WTC11 (cell line): ENCODE results near the gene HACD2. TPM values are rescaled to one million over a fixed set of nuclear protein-coding genes. Genes with fewer than 3 reads are reported as not detected.

Experiments used
- ATAC-seq: fragments of 200-7000 bp; cut with Tn5 transposase; 2 replicates; pipeline ENCODE4 v1.10.0; 2021; ENCODE audit warnings: mild to moderate bottlenecking, moderate library complexity
- CTCF ChIA-PET: fragments of 300-600 bp; sonication (Branson Sonifier 250); formaldehyde crosslinking; loops from one replicate; lab custom pipeline; 2021; ENCODE audit warnings: antibody characterized with exemption; lab: Charles Lee
- POLR2A ChIA-PET: fragments of 350-600 bp; sonication (Branson Sonifier 250); formaldehyde crosslinking; loops from one replicate; lab custom pipeline; 2021; ENCODE audit warnings: antibody characterized with exemption; lab: Charles Lee
- DNase-seq: peaks from one replicate; pipeline ENCODE4 v3.0.0; 2021; ENCODE audit warnings: low spot score
- H3K27ac Mint-ChIP-seq: 2 replicates; pipeline ENCODE4 v1.8.0; 2021; ENCODE audit warnings: mixed read lengths
- H3K27me3 Mint-ChIP-seq: 2 replicates; pipeline ENCODE4 v1.8.0; 2021; ENCODE audit warnings: low read depth, mild to moderate bottlenecking, moderate library complexity, mixed read lengths
- H3K36me3 Mint-ChIP-seq: 2 replicates; pipeline ENCODE4 v1.8.0; 2021; ENCODE audit warnings: mixed read lengths
- H3K4me1 Mint-ChIP-seq: 2 replicates; pipeline ENCODE4 v1.8.0; 2022; ENCODE audit warnings: mixed read lengths
- H3K4me3 Mint-ChIP-seq: 2 replicates; pipeline ENCODE4 v1.8.0; 2021; ENCODE audit warnings: mild to moderate bottlenecking, moderate library complexity, mixed read lengths
- H3K9me3 Mint-ChIP-seq: 2 replicates; pipeline ENCODE4 v1.8.0; 2021; ENCODE audit warnings: mixed read lengths
- FOXJ3 ChIP-seq: sonication (generic); formaldehyde crosslinking; IDR thresholded peaks from 2 replicates; pipeline ENCODE4 v1.9.0; 2021; ENCODE audit warnings: missing genetic modification reagents, mild to moderate bottlenecking, borderline replicate concordance
- FOXP1 ChIP-seq: sonication (generic); formaldehyde crosslinking; IDR thresholded peaks from 2 replicates; pipeline ENCODE4 v1.8.0; 2022; ENCODE audit warnings: missing genetic modification reagents, mild to moderate bottlenecking, moderate library complexity, borderline replicate concordance
- GTF2I ChIP-seq: fragments of 250-450 bp; sonication (Bioruptor Pico); conservative IDR thresholded peaks from 2 replicates; pipeline ENCODE4 v1.4.0; 2021; ENCODE audit warnings: mild to moderate bottlenecking
- IRF2 ChIP-seq: sonication (generic); formaldehyde crosslinking; IDR thresholded peaks from 2 replicates; pipeline ENCODE4 v1.8.0; 2022; ENCODE audit warnings: low read depth, missing genetic modification reagents, borderline replicate concordance
- NFE2L1 ChIP-seq: sonication (generic); formaldehyde crosslinking; IDR thresholded peaks from 2 replicates; pipeline ENCODE4 v1.8.1; 2023; ENCODE audit warnings: missing genetic modification reagents
- RELA ChIP-seq: sonication (generic); formaldehyde crosslinking; IDR thresholded peaks from 2 replicates; pipeline ENCODE4 v1.8.1; 2022; ENCODE audit warnings: missing genetic modification reagents, mild to moderate bottlenecking, borderline replicate concordance
- SMAD4 ChIP-seq: sonication (generic); formaldehyde crosslinking; IDR thresholded peaks from 2 replicates; pipeline ENCODE4 v1.8.0; 2022; ENCODE audit warnings: mild to moderate bottlenecking, missing genetic modification reagents
- TP53 ChIP-seq: sonication (generic); formaldehyde crosslinking; IDR thresholded peaks from 2 replicates; pipeline ENCODE4 v1.8.1; 2023; ENCODE audit warnings: mild to moderate bottlenecking, missing genetic modification reagents
- ZNF138 ChIP-seq: sonication (generic); formaldehyde crosslinking; conservative IDR thresholded peaks from 2 replicates; pipeline ENCODE4 v1.8.1; 2022; ENCODE audit warnings: mild to moderate bottlenecking, moderate library complexity, missing genetic modification reagents
- ZNF317 ChIP-seq: sonication (generic); formaldehyde crosslinking; IDR thresholded peaks from 2 replicates; pipeline ENCODE4 v1.8.1; 2023; ENCODE audit warnings: low read depth, mild to moderate bottlenecking, moderate library complexity, missing genetic modification reagents, borderline replicate concordance
- ZNF396 ChIP-seq: fragments of 250-450 bp; sonication (Bioruptor Pico); IDR thresholded peaks from 2 replicates; pipeline ENCODE4 v1.8.0; 2021; ENCODE audit warnings: mild to moderate bottlenecking, moderate library complexity, borderline replicate concordance
- total RNA-seq: library from RNA; stranded (reverse); gene quantifications from 3 replicates; pipeline ENCODE4 v1.2.3, GENCODE V29; 2021
- TF ChIP-seq, protein P1 (sequence below): sonication (generic); formaldehyde crosslinking; IDR thresholded peaks from 2 replicates; pipeline ENCODE4 v1.8.0; 2022; ENCODE audit warnings: mild to moderate bottlenecking, missing genetic modification reagents
- TF ChIP-seq, protein P2 (sequence below): fragments of 250-450 bp; sonication (Bioruptor Pico); IDR thresholded peaks from 2 replicates; pipeline ENCODE4 v1.8.0; 2021; ENCODE audit warnings: mild to moderate bottlenecking
- TF ChIP-seq, protein P3 (sequence below): fragments of 200-600 bp; IDR thresholded peaks from 2 replicates; pipeline ENCODE4 v1.8.0; 2022; ENCODE audit warnings: antibody characterized with exemption
- TF ChIP-seq, protein P4 (sequence below): sonication (generic); formaldehyde crosslinking; IDR thresholded peaks from 2 replicates; pipeline ENCODE4 v1.8.1; 2023; ENCODE audit warnings: mild to moderate bottlenecking, missing genetic modification reagents, borderline replicate concordance
- TF ChIP-seq, protein P5 (sequence below): fragments of 250-450 bp; sonication (Bioruptor Pico); IDR thresholded peaks from 2 replicates; pipeline ENCODE4 v1.9.0; 2021; ENCODE audit warnings: mild to moderate bottlenecking
- TF ChIP-seq, protein P6 (sequence below): sonication (generic); formaldehyde crosslinking; IDR thresholded peaks from 2 replicates; pipeline ENCODE4 v1.8.0; 2022; ENCODE audit warnings: mild to moderate bottlenecking, missing genetic modification reagents
- TF ChIP-seq, protein P7 (sequence below): sonication (generic); formaldehyde crosslinking; IDR thresholded peaks from 2 replicates; pipeline ENCODE4 v1.8.0; 2023; ENCODE audit warnings: missing genetic modification reagents, mild to moderate bottlenecking, borderline replicate concordance

The HACD2 gene
- total RNA-seq, 1 experiment from 2014 or later = 26.1 TPM

DNA sequence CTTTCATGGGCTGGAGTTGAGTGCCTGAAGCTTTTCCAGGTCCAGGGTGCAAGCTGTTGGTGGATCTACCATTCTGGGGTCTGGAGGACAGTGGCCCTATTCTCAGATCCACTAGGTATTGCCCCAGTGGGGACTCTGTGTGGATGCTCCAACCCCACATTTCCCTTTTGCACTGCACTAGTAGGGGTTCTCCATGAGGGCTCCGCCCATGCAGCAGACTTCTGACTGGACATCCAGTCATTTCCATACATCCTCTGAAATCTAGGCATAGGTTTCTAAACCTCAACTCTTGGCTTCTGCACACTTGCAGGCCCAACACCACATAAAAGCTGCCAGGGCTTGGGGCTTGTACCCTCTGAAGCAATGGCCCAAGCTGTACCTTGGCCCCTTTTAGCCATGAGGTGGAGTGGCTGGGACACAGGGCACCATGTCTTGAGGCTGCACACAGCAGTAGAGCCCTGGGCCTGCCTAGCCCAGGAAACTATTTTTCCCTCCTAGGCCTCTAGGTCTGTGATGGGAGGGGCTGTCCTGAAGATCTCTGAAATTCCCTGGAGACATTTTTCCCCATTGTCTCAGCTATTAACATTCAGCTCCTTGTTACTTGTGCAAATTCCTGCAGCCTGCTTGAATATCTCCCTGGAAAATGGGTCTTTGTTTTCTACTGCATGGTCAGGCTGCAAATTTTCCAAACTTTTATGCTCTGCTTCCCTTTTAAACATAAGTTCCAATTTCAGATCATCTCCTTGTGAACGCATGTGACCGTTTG lies 6.0 kb upstream of the HACD2 start:
- Mint-ChIP-seq H3K4me1 (peaks cover 9% of the 10 kb centered on the region), H3K27ac (no peak overlapping the region), H3K9me3 (peaks cover 42% of the 10 kb centered on the region), H3K27me3 (peaks cover 15% of the 10 kb centered on the region), H3K36me3 (peaks cover 57% of the 10 kb centered on the region), H3K4me3 (no peak overlapping the region)
- ChIA-PET POLR2A (no interaction called here), CTCF (no interaction called here)
- ATAC-seq (no peak), DNase-seq (no peak)
- no peak for TF ChIP-seq GTF2I (CRISPR knock-in tag)
- no peak for TF ChIP-seq RELA (CRISPR knock-in tag)
- TF ChIP-seq IRF2 (CRISPR knock-in tag) = no peak
- TF ChIP-seq, protein P1, sequence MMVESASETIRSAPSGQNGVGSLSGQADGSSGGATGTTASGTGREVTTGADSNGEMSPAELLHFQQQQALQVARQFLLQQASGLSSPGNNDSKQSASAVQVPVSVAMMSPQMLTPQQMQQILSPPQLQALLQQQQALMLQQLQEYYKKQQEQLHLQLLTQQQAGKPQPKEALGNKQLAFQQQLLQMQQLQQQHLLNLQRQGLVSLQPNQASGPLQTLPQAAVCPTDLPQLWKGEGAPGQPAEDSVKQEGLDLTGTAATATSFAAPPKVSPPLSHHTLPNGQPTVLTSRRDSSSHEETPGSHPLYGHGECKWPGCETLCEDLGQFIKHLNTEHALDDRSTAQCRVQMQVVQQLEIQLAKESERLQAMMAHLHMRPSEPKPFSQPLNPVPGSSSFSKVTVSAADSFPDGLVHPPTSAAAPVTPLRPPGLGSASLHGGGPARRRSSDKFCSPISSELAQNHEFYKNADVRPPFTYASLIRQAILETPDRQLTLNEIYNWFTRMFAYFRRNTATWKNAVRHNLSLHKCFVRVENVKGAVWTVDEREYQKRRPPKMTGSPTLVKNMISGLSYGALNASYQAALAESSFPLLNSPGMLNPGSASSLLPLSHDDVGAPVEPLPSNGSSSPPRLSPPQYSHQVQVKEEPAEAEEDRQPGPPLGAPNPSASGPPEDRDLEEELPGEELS (CRISPR knock-in tag) = no peak
- TF ChIP-seq NFE2L1 (CRISPR knock-in tag) = no peak
- no peak for TF ChIP-seq FOXJ3 (CRISPR knock-in tag)
- no peak for TF ChIP-seq ZNF396 (CRISPR knock-in tag)
- no peak for TF ChIP-seq ZNF317 (CRISPR knock-in tag)
- TF ChIP-seq FOXP1 (CRISPR knock-in tag) = no peak
- TF ChIP-seq, protein P2, sequence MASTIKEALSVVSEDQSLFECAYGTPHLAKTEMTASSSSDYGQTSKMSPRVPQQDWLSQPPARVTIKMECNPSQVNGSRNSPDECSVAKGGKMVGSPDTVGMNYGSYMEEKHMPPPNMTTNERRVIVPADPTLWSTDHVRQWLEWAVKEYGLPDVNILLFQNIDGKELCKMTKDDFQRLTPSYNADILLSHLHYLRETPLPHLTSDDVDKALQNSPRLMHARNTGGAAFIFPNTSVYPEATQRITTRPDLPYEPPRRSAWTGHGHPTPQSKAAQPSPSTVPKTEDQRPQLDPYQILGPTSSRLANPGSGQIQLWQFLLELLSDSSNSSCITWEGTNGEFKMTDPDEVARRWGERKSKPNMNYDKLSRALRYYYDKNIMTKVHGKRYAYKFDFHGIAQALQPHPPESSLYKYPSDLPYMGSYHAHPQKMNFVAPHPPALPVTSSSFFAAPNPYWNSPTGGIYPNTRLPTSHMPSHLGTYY (CRISPR knock-in tag) = no peak
- TF ChIP-seq SMAD4 = no peak
- TF ChIP-seq, protein P3, sequence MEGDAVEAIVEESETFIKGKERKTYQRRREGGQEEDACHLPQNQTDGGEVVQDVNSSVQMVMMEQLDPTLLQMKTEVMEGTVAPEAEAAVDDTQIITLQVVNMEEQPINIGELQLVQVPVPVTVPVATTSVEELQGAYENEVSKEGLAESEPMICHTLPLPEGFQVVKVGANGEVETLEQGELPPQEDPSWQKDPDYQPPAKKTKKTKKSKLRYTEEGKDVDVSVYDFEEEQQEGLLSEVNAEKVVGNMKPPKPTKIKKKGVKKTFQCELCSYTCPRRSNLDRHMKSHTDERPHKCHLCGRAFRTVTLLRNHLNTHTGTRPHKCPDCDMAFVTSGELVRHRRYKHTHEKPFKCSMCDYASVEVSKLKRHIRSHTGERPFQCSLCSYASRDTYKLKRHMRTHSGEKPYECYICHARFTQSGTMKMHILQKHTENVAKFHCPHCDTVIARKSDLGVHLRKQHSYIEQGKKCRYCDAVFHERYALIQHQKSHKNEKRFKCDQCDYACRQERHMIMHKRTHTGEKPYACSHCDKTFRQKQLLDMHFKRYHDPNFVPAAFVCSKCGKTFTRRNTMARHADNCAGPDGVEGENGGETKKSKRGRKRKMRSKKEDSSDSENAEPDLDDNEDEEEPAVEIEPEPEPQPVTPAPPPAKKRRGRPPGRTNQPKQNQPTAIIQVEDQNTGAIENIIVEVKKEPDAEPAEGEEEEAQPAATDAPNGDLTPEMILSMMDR = no peak
- TF ChIP-seq TP53 (CRISPR knock-in tag) = no peak
- TF ChIP-seq, protein P4, sequence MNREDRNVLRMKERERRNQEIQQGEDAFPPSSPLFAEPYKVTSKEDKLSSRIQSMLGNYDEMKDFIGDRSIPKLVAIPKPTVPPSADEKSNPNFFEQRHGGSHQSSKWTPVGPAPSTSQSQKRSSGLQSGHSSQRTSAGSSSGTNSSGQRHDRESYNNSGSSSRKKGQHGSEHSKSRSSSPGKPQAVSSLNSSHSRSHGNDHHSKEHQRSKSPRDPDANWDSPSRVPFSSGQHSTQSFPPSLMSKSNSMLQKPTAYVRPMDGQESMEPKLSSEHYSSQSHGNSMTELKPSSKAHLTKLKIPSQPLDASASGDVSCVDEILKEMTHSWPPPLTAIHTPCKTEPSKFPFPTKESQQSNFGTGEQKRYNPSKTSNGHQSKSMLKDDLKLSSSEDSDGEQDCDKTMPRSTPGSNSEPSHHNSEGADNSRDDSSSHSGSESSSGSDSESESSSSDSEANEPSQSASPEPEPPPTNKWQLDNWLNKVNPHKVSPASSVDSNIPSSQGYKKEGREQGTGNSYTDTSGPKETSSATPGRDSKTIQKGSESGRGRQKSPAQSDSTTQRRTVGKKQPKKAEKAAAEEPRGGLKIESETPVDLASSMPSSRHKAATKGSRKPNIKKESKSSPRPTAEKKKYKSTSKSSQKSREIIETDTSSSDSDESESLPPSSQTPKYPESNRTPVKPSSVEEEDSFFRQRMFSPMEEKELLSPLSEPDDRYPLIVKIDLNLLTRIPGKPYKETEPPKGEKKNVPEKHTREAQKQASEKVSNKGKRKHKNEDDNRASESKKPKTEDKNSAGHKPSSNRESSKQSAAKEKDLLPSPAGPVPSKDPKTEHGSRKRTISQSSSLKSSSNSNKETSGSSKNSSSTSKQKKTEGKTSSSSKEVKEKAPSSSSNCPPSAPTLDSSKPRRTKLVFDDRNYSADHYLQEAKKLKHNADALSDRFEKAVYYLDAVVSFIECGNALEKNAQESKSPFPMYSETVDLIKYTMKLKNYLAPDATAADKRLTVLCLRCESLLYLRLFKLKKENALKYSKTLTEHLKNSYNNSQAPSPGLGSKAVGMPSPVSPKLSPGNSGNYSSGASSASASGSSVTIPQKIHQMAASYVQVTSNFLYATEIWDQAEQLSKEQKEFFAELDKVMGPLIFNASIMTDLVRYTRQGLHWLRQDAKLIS = no peak
- TF ChIP-seq, protein P5, sequence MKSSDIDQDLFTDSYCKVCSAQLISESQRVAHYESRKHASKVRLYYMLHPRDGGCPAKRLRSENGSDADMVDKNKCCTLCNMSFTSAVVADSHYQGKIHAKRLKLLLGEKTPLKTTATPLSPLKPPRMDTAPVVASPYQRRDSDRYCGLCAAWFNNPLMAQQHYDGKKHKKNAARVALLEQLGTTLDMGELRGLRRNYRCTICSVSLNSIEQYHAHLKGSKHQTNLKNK (CRISPR knock-in tag) = no peak
- TF ChIP-seq ZNF138 = no peak
- TF ChIP-seq, protein P6, sequence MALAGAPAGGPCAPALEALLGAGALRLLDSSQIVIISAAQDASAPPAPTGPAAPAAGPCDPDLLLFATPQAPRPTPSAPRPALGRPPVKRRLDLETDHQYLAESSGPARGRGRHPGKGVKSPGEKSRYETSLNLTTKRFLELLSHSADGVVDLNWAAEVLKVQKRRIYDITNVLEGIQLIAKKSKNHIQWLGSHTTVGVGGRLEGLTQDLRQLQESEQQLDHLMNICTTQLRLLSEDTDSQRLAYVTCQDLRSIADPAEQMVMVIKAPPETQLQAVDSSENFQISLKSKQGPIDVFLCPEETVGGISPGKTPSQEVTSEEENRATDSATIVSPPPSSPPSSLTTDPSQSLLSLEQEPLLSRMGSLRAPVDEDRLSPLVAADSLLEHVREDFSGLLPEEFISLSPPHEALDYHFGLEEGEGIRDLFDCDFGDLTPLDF (CRISPR knock-in tag) = no peak
- TF ChIP-seq, protein P7, sequence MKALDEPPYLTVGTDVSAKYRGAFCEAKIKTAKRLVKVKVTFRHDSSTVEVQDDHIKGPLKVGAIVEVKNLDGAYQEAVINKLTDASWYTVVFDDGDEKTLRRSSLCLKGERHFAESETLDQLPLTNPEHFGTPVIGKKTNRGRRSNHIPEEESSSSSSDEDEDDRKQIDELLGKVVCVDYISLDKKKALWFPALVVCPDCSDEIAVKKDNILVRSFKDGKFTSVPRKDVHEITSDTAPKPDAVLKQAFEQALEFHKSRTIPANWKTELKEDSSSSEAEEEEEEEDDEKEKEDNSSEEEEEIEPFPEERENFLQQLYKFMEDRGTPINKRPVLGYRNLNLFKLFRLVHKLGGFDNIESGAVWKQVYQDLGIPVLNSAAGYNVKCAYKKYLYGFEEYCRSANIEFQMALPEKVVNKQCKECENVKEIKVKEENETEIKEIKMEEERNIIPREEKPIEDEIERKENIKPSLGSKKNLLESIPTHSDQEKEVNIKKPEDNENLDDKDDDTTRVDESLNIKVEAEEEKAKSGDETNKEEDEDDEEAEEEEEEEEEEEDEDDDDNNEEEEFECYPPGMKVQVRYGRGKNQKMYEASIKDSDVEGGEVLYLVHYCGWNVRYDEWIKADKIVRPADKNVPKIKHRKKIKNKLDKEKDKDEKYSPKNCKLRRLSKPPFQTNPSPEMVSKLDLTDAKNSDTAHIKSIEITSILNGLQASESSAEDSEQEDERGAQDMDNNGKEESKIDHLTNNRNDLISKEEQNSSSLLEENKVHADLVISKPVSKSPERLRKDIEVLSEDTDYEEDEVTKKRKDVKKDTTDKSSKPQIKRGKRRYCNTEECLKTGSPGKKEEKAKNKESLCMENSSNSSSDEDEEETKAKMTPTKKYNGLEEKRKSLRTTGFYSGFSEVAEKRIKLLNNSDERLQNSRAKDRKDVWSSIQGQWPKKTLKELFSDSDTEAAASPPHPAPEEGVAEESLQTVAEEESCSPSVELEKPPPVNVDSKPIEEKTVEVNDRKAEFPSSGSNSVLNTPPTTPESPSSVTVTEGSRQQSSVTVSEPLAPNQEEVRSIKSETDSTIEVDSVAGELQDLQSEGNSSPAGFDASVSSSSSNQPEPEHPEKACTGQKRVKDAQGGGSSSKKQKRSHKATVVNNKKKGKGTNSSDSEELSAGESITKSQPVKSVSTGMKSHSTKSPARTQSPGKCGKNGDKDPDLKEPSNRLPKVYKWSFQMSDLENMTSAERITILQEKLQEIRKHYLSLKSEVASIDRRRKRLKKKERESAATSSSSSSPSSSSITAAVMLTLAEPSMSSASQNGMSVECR (CRISPR knock-in tag) = no peak
